Measurements from ENCODE around the gene LSAMP. TPM values are rescaled to one million over a fixed set of nuclear protein-coding genes. Genes with fewer than 3 reads are reported as not detected.

Gene LSAMP
- total RNA-seq, 1 donor from 2014 or later: 30.1 TPM

DNA sequence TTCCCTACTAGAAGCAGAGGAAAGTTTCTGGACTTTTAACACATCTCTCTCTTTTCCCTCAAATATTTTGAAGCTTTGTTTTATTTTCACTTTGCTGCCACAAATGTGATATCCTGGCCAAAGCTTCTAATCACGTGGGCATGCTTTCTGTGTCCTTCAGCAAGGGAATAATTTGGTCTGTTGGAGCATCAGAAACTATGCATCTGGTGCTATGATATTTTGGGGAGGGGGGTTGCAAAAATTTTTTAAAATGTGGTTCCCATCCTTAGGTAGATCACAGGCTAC is 567.7 kb downstream of the LSAMP start:
- Mint-ChIP-seq H3K27ac (no peak overlapping the region), H3K9me3 (no peaks in the 10 kb centered on the region), H3K36me3 (no peaks in the 10 kb centered on the region), H3K4me1 (peaks cover 20% of the 10 kb centered on the region), H3K4me3 (peak overlapping the region; percentile 43), H3K27me3 (ENCODE audit: low read depth) (peaks cover 2% of the 10 kb centered on the region)
- DNase-seq (ENCODE audit: low spot score in 2 of 2, unreplicated experiment in 2 of 2): no peak
- TF ChIP-seq, protein P1, sequence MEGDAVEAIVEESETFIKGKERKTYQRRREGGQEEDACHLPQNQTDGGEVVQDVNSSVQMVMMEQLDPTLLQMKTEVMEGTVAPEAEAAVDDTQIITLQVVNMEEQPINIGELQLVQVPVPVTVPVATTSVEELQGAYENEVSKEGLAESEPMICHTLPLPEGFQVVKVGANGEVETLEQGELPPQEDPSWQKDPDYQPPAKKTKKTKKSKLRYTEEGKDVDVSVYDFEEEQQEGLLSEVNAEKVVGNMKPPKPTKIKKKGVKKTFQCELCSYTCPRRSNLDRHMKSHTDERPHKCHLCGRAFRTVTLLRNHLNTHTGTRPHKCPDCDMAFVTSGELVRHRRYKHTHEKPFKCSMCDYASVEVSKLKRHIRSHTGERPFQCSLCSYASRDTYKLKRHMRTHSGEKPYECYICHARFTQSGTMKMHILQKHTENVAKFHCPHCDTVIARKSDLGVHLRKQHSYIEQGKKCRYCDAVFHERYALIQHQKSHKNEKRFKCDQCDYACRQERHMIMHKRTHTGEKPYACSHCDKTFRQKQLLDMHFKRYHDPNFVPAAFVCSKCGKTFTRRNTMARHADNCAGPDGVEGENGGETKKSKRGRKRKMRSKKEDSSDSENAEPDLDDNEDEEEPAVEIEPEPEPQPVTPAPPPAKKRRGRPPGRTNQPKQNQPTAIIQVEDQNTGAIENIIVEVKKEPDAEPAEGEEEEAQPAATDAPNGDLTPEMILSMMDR (IDR thresholded peaks at IDR 0.05; ENCODE audit: unreplicated experiment): no peak

DNA sequence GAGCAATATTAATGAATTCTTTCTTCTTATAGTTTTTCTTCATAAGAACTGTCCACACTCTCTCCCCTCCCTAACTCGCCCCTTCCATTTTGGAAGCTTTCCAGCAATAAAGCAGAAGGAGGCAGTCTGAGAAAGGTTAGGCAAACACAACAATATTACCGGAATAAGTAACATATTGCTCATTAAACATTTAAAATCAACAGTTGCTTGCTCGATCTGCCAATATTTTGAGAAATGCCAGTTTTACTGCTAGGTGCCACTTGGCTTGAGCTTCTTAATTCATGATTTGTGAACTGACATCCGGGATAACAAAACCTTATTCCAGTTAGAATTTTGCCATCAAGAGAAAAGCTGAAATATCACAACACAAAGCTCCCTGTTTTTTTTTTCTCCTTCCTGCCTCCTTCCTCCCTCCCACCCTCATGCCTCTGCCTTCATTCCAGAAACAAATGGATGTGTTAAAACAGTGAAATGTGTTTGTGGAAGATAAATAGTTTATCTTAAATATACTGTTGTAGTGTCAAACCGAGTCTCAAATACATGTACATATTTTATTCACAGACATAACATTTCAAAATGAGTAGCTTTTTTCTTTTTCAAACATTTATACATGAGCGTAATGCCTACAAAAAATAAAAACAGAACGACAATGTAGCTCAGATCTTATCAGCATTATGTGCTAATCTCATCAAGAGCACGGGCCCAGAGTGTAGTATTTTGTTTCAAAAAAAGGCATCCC is 568.2 kb downstream of the LSAMP start:
- peaks cover 20% of the 10 kb centered on the region for H3K4me1 Mint-ChIP-seq

DNA sequence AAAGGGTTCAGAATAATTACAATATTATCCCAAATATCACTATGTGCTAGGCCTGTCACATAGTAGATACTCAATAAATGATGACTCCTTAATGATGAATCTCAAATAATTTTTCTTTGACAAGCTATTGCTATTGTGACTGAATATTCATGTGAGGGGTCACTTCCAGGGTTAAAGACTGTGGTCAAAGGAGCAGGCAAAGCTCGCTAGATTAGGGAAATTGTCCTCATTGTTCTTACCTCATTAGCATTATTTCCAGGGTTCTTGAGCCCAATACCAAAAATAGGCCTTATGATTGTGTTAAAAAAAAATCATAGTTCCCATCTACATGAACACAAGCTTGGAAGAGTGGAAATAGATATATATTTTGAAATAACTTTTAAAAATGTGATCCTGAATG is 569.8 kb downstream of the LSAMP start:
- Mint-ChIP-seq H3K27me3 (ENCODE audit: low read depth) (peaks cover 4% of the 10 kb centered on the region), H3K36me3 (no peaks in the 10 kb centered on the region), H3K4me1 (peaks cover 20% of the 10 kb centered on the region), H3K4me3 (no peak overlapping the region), H3K9me3 (no peaks in the 10 kb centered on the region), H3K27ac (no peak overlapping the region)
- TF ChIP-seq, protein P1 (IDR thresholded peaks at IDR 0.05; ENCODE audit: unreplicated experiment): no peak
- DNase-seq (ENCODE audit: low spot score in 2 of 2, unreplicated experiment in 2 of 2): no peak

More for the DNA sequence above, 568.2 kb downstream of the LSAMP start:
- Mint-ChIP-seq H3K27ac (peak overlapping the region; percentile 76), H3K36me3 (no peaks in the 10 kb centered on the region), H3K27me3 (ENCODE audit: low read depth) (peaks cover 4% of the 10 kb centered on the region), H3K9me3 (no peaks in the 10 kb centered on the region), H3K4me3 (peak overlapping the region; percentile 43)
- TF ChIP-seq, protein P1 (IDR thresholded peaks at IDR 0.05; ENCODE audit: unreplicated experiment): no peak
- no peak for DNase-seq (ENCODE audit: low spot score in 2 of 2, unreplicated experiment in 2 of 2)

DNA sequence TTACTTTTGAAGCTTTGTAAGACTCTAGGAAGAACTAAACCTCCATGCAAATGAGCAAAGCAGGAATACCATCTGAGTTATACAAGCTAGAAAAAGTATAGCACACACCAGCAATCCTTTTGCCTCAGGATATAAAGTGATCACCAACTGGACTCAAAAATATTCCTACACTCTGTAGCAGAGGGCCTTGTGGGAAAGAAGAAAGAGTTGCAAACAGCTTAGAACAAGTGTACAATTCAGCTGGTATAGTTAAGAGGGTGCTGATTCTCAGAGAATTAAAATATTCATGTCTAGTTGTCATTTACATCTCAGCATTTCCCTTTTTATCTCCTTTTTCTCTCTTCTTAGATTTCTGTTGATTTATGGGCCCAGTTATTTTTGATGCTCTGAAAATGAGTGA is 573.6 kb downstream of the LSAMP start:
- no peak for DNase-seq (ENCODE audit: low spot score in 2 of 2, unreplicated experiment in 2 of 2)
- peaks cover 9% of the 10 kb centered on the region for H3K4me1 Mint-ChIP-seq
- no peak overlapping the region for H3K27ac Mint-ChIP-seq
- peaks cover 7% of the 10 kb centered on the region for H3K27me3 Mint-ChIP-seq (ENCODE audit: low read depth)
- H3K9me3 Mint-ChIP-seq: no peaks in the 10 kb centered on the region
- H3K36me3 Mint-ChIP-seq: no peaks in the 10 kb centered on the region
- no peak overlapping the region for H3K4me3 Mint-ChIP-seq
- TF ChIP-seq, protein P1 (IDR thresholded peaks at IDR 0.05; ENCODE audit: unreplicated experiment): no peak

DNA sequence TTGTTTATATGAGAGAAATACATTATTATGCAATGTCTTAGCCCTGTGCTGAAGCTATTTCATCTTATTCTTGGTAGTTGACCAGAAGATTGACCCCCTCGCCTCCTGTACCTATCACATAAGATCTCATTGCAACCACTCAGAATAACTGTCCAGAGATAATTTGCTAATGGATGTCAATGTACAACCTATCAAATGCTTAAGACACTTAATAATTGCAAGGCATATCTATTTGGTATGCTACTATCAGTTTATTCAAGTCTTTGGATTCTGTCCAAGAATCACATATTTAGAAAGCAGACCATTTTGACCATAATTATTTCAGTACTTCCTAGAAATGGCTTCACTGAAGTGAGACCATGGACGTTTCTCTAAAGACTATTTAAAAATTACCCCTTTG is 580.4 kb downstream of the LSAMP start:
- H3K4me1 Mint-ChIP-seq: peaks cover 31% of the 10 kb centered on the region
- no peak for DNase-seq (ENCODE audit: low spot score in 2 of 2, unreplicated experiment in 2 of 2)
- no peaks in the 10 kb centered on the region for H3K9me3 Mint-ChIP-seq
- no peaks in the 10 kb centered on the region for H3K36me3 Mint-ChIP-seq
- no peak overlapping the region for H3K4me3 Mint-ChIP-seq
- H3K27ac Mint-ChIP-seq: peak overlapping the region; percentile 13
- TF ChIP-seq, protein P1 (IDR thresholded peaks at IDR 0.05; ENCODE audit: unreplicated experiment): no peak
- H3K27me3 Mint-ChIP-seq (ENCODE audit: low read depth): peaks cover 18% of the 10 kb centered on the region
